Prostate gland (tissue), 2 donors: ENCODE measurements around the gene STRN4.

ENCODE experiments used
- CTCF ChIP-seq, 4 experiments: fragments of 200-600 bp in 2 of 4; fragments of 450-650 bp in 2 of 4; sonication (generic) in 2 of 4; IDR thresholded peaks; 1 replicate in 3 of 4; 2 replicates in 1 of 4; pipeline ENCODE4 v1.5.1; 2016 to 2019; ENCODE audit warnings: antibody characterized with exemption in 4 of 4, mild to moderate bottlenecking in 2 of 4, moderate library complexity in 2 of 4
- POLR2A ChIP-seq: fragments of 450-650 bp; IDR thresholded peaks from one replicate; pipeline ENCODE4 v1.6.1; 2016; ENCODE audit warnings: antibody characterized with exemption, mild to moderate bottlenecking
- POLR2AphosphoS5 ChIP-seq: sonication (generic); formaldehyde crosslinking; IDR thresholded peaks from one replicate; pipeline ENCODE4 v1.6.1; 2017; ENCODE audit warnings: antibody characterized with exemption

GRCh38 chr19:46742926-46743480 lies 3.2 kb downstream of the STRN4 start:
- no peak for TF ChIP-seq CTCF (IDR thresholded peaks at IDR 0.05)
- TF ChIP-seq POLR2A, result no peak
- TF ChIP-seq POLR2AphosphoS5, result no peak
